ENCODE data around the gene SOX10.

DNA sequence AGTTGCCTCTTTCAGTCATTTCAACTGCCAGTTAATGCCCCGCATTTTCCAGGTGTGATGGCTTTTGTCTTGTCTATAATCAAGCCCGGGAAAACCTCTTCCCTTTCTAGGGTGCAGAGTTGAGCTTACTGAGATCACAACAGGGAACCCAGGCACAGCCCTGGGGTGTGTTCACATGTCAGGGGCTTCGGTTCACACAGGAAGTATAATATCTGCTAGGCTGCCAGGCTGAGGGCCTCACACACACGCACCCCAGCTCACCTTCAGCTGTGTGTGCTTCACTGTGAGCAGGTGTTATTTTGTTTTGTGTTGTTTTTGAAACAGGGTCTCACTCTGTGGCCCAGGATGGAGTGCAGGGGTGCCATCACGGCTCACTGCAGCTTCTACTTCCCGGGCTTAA is 9.7 kb upstream of the SOX10 start:
- TF ChIP-seq, protein P1, sequence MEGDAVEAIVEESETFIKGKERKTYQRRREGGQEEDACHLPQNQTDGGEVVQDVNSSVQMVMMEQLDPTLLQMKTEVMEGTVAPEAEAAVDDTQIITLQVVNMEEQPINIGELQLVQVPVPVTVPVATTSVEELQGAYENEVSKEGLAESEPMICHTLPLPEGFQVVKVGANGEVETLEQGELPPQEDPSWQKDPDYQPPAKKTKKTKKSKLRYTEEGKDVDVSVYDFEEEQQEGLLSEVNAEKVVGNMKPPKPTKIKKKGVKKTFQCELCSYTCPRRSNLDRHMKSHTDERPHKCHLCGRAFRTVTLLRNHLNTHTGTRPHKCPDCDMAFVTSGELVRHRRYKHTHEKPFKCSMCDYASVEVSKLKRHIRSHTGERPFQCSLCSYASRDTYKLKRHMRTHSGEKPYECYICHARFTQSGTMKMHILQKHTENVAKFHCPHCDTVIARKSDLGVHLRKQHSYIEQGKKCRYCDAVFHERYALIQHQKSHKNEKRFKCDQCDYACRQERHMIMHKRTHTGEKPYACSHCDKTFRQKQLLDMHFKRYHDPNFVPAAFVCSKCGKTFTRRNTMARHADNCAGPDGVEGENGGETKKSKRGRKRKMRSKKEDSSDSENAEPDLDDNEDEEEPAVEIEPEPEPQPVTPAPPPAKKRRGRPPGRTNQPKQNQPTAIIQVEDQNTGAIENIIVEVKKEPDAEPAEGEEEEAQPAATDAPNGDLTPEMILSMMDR (IDR thresholded peaks at IDR 0.05; ENCODE audit: insufficient read depth, low read depth, low read length), result no peak
- TF ChIP-seq EZH2 (IDR thresholded peaks at IDR 0.05; ENCODE audit: insufficient read depth, low read length), result no peak

All from astrocyte (in vitro differentiated cells and primary cell).